ENCODE data around the gene INPP5E.

INPP5E gene

DNA sequence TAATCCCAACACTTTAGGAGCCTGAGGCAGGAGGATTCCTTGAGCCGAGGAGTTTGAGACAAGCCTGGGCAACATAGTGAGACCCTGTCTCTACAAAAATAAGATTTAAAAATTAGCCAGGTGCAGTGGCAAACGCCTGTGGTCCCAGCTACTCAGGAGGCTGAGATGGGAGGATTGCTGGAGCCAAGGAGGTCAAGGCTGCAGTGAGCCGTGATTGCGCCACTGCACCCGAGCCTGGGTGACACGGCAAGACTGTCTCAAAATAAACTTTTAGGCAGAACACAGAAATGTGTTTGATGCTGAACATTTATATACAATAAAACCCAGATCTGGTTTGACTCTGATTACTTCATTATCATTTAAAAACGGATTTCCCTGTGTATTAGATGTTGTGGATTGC is 34.2 kb downstream of the INPP5E start:
- Histone ChIP-seq H3K9ac (ENCODE audit: low read length) (no peak overlapping the region), H3F3A (ENCODE audit: insufficient read depth, low read length) (no peaks in the 10 kb centered on the region), H3K79me2 (ENCODE audit: insufficient read depth, low read length) (0 out of 2 replicates have a peak, but pooled peaks cover 7% of the 10 kb centered on the region), H4K20me1 (ENCODE audit: insufficient read depth, low read length) (no peaks in the 10 kb centered on the region), H3K4me1 (ENCODE audit: insufficient read depth, low read length, severe bottlenecking) (peaks cover 19% of the 10 kb centered on the region), H3K9me3 (ENCODE audit: low read length) (no peaks in the 10 kb centered on the region), H3K9me2 (ENCODE audit: low read depth, low read length) (no peaks in the 10 kb centered on the region), H3K4me2 (ENCODE audit: low read length) (no peak overlapping the region), H3K27ac (ENCODE audit: low read depth, low read length, poor library complexity, severe bottlenecking) (no peak overlapping the region), H3K27me3 (ENCODE audit: insufficient read depth, low read length) (no peaks in the 10 kb centered on the region), H3K36me3 (ENCODE audit: insufficient read depth, low read length) (peaks cover 72% of the 10 kb centered on the region), H2AFZ (ENCODE audit: low read length) (no peak overlapping the region), H3K4me3 (ENCODE audit: low read depth, low read length, poor library complexity, severe bottlenecking) (no peak overlapping the region)
- no peak for TF ChIP-seq EZH2 (IDR thresholded peaks at IDR 0.05; ENCODE audit: borderline replicate concordance, low read length)
- TF ChIP-seq, protein P1, sequence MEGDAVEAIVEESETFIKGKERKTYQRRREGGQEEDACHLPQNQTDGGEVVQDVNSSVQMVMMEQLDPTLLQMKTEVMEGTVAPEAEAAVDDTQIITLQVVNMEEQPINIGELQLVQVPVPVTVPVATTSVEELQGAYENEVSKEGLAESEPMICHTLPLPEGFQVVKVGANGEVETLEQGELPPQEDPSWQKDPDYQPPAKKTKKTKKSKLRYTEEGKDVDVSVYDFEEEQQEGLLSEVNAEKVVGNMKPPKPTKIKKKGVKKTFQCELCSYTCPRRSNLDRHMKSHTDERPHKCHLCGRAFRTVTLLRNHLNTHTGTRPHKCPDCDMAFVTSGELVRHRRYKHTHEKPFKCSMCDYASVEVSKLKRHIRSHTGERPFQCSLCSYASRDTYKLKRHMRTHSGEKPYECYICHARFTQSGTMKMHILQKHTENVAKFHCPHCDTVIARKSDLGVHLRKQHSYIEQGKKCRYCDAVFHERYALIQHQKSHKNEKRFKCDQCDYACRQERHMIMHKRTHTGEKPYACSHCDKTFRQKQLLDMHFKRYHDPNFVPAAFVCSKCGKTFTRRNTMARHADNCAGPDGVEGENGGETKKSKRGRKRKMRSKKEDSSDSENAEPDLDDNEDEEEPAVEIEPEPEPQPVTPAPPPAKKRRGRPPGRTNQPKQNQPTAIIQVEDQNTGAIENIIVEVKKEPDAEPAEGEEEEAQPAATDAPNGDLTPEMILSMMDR (IDR thresholded peaks at IDR 0.05; ENCODE audit: low read length): no peak

DNA sequence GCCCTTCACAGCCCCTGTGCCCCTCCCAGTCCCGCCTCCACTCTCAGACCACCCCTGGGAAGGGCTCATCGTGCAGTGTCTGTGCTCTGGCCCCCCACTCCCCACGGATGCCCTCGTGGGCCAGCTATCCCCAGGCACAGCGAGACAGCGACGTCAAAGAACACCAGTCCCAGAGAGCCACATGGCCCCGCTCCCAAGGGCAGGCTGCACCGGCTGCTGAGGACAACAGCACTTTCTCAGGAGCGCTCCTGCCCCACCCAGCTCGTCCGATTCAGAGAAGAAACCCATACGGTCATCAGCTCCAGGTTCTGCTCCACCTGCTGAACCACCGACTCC is 34.9 kb downstream of the INPP5E start:
- Histone ChIP-seq H3K27me3 (ENCODE audit: insufficient read depth, low read length) (no peaks in the 10 kb centered on the region), H2AFZ (ENCODE audit: low read length) (no peak overlapping the region), H3K79me2 (ENCODE audit: insufficient read depth, low read length) (0 out of 2 replicates have a peak, but pooled peaks cover 4% of the 10 kb centered on the region), H3F3A (ENCODE audit: insufficient read depth, low read length) (no peaks in the 10 kb centered on the region), H3K4me3 (ENCODE audit: low read depth, low read length, poor library complexity, severe bottlenecking) (no peak overlapping the region), H3K9me3 (ENCODE audit: low read length) (no peaks in the 10 kb centered on the region), H3K36me3 (ENCODE audit: insufficient read depth, low read length) (peaks cover 72% of the 10 kb centered on the region), H3K4me1 (ENCODE audit: insufficient read depth, low read length, severe bottlenecking) (peaks cover 20% of the 10 kb centered on the region), H3K9ac (ENCODE audit: low read length) (no peak overlapping the region), H3K9me2 (ENCODE audit: low read depth, low read length) (no peaks in the 10 kb centered on the region), H3K27ac (ENCODE audit: low read depth, low read length, poor library complexity, severe bottlenecking) (no peak overlapping the region), H3K4me2 (ENCODE audit: low read length) (no peak overlapping the region), H4K20me1 (ENCODE audit: insufficient read depth, low read length) (no peaks in the 10 kb centered on the region)
- TF ChIP-seq, protein P1 (IDR thresholded peaks at IDR 0.05; ENCODE audit: low read length): no peak
- no peak for TF ChIP-seq EZH2 (IDR thresholded peaks at IDR 0.05; ENCODE audit: borderline replicate concordance, low read length)

- H3K4me3 ChIP-seq (ENCODE audit: low read depth, low read length, poor library complexity, severe bottlenecking): no peak overlapping the region
- no peaks in the 10 kb centered on the region for H3K9me3 ChIP-seq (ENCODE audit: low read length)
- no peaks in the 10 kb centered on the region for H3F3A ChIP-seq (ENCODE audit: insufficient read depth, low read length)
- no peak overlapping the region for H3K9ac ChIP-seq (ENCODE audit: low read length)
- peaks cover 72% of the 10 kb centered on the region for H3K36me3 ChIP-seq (ENCODE audit: insufficient read depth, low read length)
- no peak overlapping the region for H2AFZ ChIP-seq (ENCODE audit: low read length)
- no peak overlapping the region for H3K27ac ChIP-seq (ENCODE audit: low read depth, low read length, poor library complexity, severe bottlenecking)
- H3K4me1 ChIP-seq (ENCODE audit: insufficient read depth, low read length, severe bottlenecking): peaks cover 15% of the 10 kb centered on the region
- H3K9me2 ChIP-seq (ENCODE audit: low read depth, low read length): no peaks in the 10 kb centered on the region
- no peaks in the 10 kb centered on the region for H4K20me1 ChIP-seq (ENCODE audit: insufficient read depth, low read length)
- TF ChIP-seq, protein P1 (IDR thresholded peaks at IDR 0.05; ENCODE audit: low read length): no peak
- TF ChIP-seq EZH2 (IDR thresholded peaks at IDR 0.05; ENCODE audit: borderline replicate concordance, low read length): no peak
- H3K79me2 ChIP-seq (ENCODE audit: insufficient read depth, low read length): peaks cover 9% of the 10 kb centered on the region
- H3K27me3 ChIP-seq (ENCODE audit: insufficient read depth, low read length): no peaks in the 10 kb centered on the region
- H3K4me2 ChIP-seq (ENCODE audit: low read length): no peak overlapping the region
These were observed 35.5 kb downstream of the INPP5E start for GRCh38 chr9:136403915-136404800.
